H1 (cell line): ENCODE measurements around the gene RFTN2. TPM values are rescaled to one million over a fixed set of nuclear protein-coding genes. Genes with fewer than 3 reads are reported as not detected.

Experiments used
- EGR1 ChIP-seq: IDR thresholded peaks from 2 replicates; pipeline ENCODE4 v1.6.1; 2011; ENCODE audit warnings: low read depth, low read length, borderline replicate concordance
- HDAC2 ChIP-seq, 2 experiments: fragments of 300-600 bp in 1 of 2; sonication (generic) in 1 of 2; IDR thresholded peaks; 2 replicates each; pipeline ENCODE4 v1.6.1; 2011 to 2012; ENCODE audit warnings: low read depth in 2 of 2, low read length in 2 of 2, mild to moderate bottlenecking in 2 of 2, moderate library complexity in 2 of 2, borderline replicate concordance in 1 of 2, inconsistent platforms in 1 of 2
- SRF ChIP-seq: IDR thresholded peaks from 2 replicates; pipeline ENCODE4 v1.6.1; 2011; ENCODE audit warnings: mild to moderate bottlenecking, low read depth, low read length, moderate library complexity
- YY1 ChIP-seq: IDR thresholded peaks from 2 replicates; pipeline ENCODE4 v1.6.1; 2011; ENCODE audit warnings: low read depth, mild to moderate bottlenecking, low read length
- ZNF274 ChIP-seq: IDR thresholded peaks from 2 replicates; pipeline ENCODE4 v1.7.0; 2012; ENCODE audit warnings: low read length, borderline replicate concordance; ENCODE audit errors: extremely low read depth
- polyA plus RNA-seq, 7 experiments: library from polyadenylated mRNA; depleted of rRNA in 3 of 7; stranded (reverse) in 5 of 7; unstranded in 2 of 7; fragments of >200 nt in 5 of 7; fragments of 200-250 nt in 2 of 7; gene quantifications; 1 replicate in 5 of 7; 2 replicates in 1 of 7; 4 replicates in 1 of 7; pipeline versions ENCODE4 v1.2.1 to v1.2.3, GENCODE V29; 2011 to 2013; ENCODE audit warnings: missing spikeins in 2 of 7, mixed read lengths in 2 of 7
- total RNA-seq: library from RNA; stranded (reverse); fragmentation: NEBNext Ultra II Directional; extraction: Animal tissue kit (Norgen Biotek cat#: 25700); gene quantifications from 2 replicates; pipeline ENCODE4 v1.2.1, GENCODE V29; 2021
- TF ChIP-seq, protein P1 (sequence below): IDR thresholded peaks from 2 replicates; pipeline ENCODE4 v1.6.1; 2011; ENCODE audit warnings: low read length, improper control_type of control experiment

Gene RFTN2
- total and polyA plus RNA-seq, 2 of the 8 experiments (the other 6 are each of a cell fraction or from before 2014, with no cell fraction given): 2.3 to 2.4 TPM

GRCh38 chr2:197647961-197648690 lies 27.3 kb downstream of the RFTN2 start (continued):
- TF ChIP-seq, protein P1, sequence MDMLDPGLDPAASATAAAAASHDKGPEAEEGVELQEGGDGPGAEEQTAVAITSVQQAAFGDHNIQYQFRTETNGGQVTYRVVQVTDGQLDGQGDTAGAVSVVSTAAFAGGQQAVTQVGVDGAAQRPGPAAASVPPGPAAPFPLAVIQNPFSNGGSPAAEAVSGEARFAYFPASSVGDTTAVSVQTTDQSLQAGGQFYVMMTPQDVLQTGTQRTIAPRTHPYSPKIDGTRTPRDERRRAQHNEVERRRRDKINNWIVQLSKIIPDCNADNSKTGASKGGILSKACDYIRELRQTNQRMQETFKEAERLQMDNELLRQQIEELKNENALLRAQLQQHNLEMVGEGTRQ: no peak
- TF ChIP-seq ZNF274 (no peak), SRF (no peak), YY1 (no peak), EGR1 (no peak), HDAC2 (IDR thresholded peaks at IDR 0.05; ENCODE audit: borderline replicate concordance in 1 of 2, low read depth in 2 of 2, low read length in 2 of 2) (no peak)
